ENCODE results near the gene GARS1. TPM values are rescaled to one million over a fixed set of nuclear protein-coding genes. Genes with fewer than 3 reads are reported as not detected.

The GARS1 gene
- total RNA-seq, 5 donors from 2014 or later (not counting 1 experiment from before 2014, with no cell fraction given), result 78.8 to 121 (median 114) TPM

GRCh38 chr7:30654296-30655090, 59.8 kb downstream of the GARS1 start:
- Mint-ChIP-seq H3K36me3 (no peaks in the 10 kb centered on the region), H3K9me3 (no peaks in the 10 kb centered on the region), H3K27me3 (no peaks in the 10 kb centered on the region), H3K4me3 (no peak overlapping the region), H3K27ac (no peak overlapping the region), H3K4me1 (no peaks in the 10 kb centered on the region)
- no peaks in the 10 kb centered on the region for H3K9me3 ChIP-seq
- POLR2A ChIA-PET, result no interaction called here
- ATAC-seq (replicated peaks in 1 of 4), result no peak
- no peaks in the 10 kb centered on the region for H3K36me3 ChIP-seq (ENCODE audit: control insufficient read depth in 2 of 2, extremely low read depth in 1 of 2, insufficient read depth in 1 of 2, low read length in 1 of 2)
- H3K27me3 ChIP-seq (replicated peaks in 1 of 2; ENCODE audit: control insufficient read depth in 2 of 2, extremely low read depth in 1 of 2, insufficient read depth in 2 of 2, low read length in 1 of 2), result no peaks in the 10 kb centered on the region
- no peaks in the 10 kb centered on the region for H3K4me1 ChIP-seq (ENCODE audit: control insufficient read depth in 1 of 2, extremely low read depth in 1 of 2, insufficient read depth in 2 of 2, low read length in 2 of 2)
- DNase-seq, result no peak
- WGBS (ENCODE audit: insufficient coverage), result 84% methylated on average over 8 of the region's 15 CpGs
- CTCF ChIA-PET, result no interaction called here
- no peak overlapping the region for H3K4me3 ChIP-seq (ENCODE audit: control insufficient read depth in 1 of 2, extremely low read depth in 1 of 2, low read length in 1 of 2)
- H3K27ac ChIP-seq (ENCODE audit: low read length), result no peak overlapping the region

DNA sequence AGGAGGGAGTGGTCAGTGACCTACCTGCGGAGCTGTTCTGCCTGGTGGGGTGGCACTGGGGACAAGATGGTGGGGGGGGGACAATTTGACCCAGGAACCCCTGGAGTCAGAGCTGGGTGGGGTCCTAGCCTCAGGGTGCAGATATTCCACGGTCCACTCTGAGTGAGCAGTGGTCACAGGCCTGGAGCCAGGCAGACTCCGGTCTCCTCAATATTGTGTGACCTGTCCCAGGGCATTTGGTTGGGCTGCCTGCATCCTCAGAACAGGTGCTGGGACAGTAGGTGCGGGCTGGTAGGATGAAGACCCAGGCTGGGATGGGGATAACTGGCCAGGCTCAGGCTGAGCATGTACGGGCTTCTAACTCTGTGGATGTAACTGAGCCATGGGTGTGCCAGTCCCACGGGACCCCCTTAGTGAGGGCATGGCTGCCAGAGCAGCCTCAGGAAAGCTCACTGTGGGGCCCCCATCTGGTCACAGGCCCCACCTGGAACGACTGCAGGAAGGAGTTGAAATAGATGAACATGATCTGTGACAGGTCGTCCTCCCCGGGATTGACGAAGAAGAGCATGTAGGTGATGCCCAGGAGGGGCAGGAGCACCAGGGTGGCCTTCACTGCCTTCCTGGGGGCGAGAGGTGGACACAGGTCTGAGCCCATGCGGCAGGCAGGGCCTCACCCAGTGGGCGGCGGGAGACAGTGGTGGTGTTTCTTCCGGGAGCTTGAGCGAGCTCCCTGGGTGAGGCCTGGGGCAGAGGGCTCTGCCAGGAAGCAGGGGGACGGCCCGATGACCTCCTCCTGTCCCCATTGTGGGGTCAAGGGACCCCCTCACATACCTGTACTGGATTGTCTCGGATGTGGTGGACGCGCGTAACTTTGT, 60.7 kb downstream of the GARS1 start:
- CTCF ChIA-PET, result no interaction called here
- no peak overlapping the region for H3K27ac Mint-ChIP-seq

GRCh38 chr7:30656006-30656957, 61.6 kb downstream of the GARS1 start:
- Mint-ChIP-seq H3K4me3 (no peak overlapping the region), H3K9me3 (no peaks in the 10 kb centered on the region), H3K4me1 (no peaks in the 10 kb centered on the region), H3K36me3 (no peaks in the 10 kb centered on the region), H3K27ac (no peak overlapping the region), H3K27me3 (no peaks in the 10 kb centered on the region)
- Histone ChIP-seq H3K9me3 (no peaks in the 10 kb centered on the region), H3K27ac (ENCODE audit: low read length) (no peak overlapping the region), H3K4me3 (ENCODE audit: control insufficient read depth in 1 of 2, extremely low read depth in 1 of 2, low read length in 1 of 2) (no peak overlapping the region), H3K36me3 (ENCODE audit: control insufficient read depth in 2 of 2, extremely low read depth in 1 of 2, insufficient read depth in 1 of 2, low read length in 1 of 2) (no peaks in the 10 kb centered on the region), H3K27me3 (replicated peaks in 1 of 2; ENCODE audit: control insufficient read depth in 2 of 2, extremely low read depth in 1 of 2, insufficient read depth in 2 of 2, low read length in 1 of 2) (no peaks in the 10 kb centered on the region), H3K4me1 (ENCODE audit: control insufficient read depth in 1 of 2, extremely low read depth in 1 of 2, insufficient read depth in 2 of 2, low read length in 2 of 2) (no peaks in the 10 kb centered on the region)
- POLR2A ChIA-PET, result no interaction called here
- 89% methylated on average over 11 of the region's 21 CpGs for WGBS (ENCODE audit: insufficient coverage)
- ATAC-seq (replicated peaks in 1 of 4) (no peak), DNase-seq (no peak)
- CTCF ChIA-PET, result no interaction called here

More for the DNA sequence above, 60.7 kb downstream of the GARS1 start:
- H3K4me3 ChIP-seq (ENCODE audit: control insufficient read depth in 1 of 2, extremely low read depth in 1 of 2, low read length in 1 of 2), result no peak overlapping the region
- no peaks in the 10 kb centered on the region for H3K4me1 ChIP-seq (ENCODE audit: control insufficient read depth in 1 of 2, extremely low read depth in 1 of 2, insufficient read depth in 2 of 2, low read length in 2 of 2)
- no peak for ATAC-seq (replicated peaks in 1 of 4)
- no peaks in the 10 kb centered on the region for H3K36me3 Mint-ChIP-seq
- H3K27me3 Mint-ChIP-seq, result no peaks in the 10 kb centered on the region
- no peak for DNase-seq
- H3K36me3 ChIP-seq (ENCODE audit: control insufficient read depth in 2 of 2, extremely low read depth in 1 of 2, insufficient read depth in 1 of 2, low read length in 1 of 2), result no peaks in the 10 kb centered on the region
- H3K4me1 Mint-ChIP-seq, result no peaks in the 10 kb centered on the region
- POLR2A ChIA-PET, result no interaction called here
- 86% methylated on average over 14 of the region's 22 CpGs for WGBS (ENCODE audit: insufficient coverage)
- H3K9me3 ChIP-seq, result no peaks in the 10 kb centered on the region
- H3K9me3 Mint-ChIP-seq, result no peaks in the 10 kb centered on the region
- no peaks in the 10 kb centered on the region for H3K27me3 ChIP-seq (replicated peaks in 1 of 2; ENCODE audit: control insufficient read depth in 2 of 2, extremely low read depth in 1 of 2, insufficient read depth in 2 of 2, low read length in 1 of 2)
- H3K27ac ChIP-seq (ENCODE audit: low read length), result no peak overlapping the region
- no peak overlapping the region for H3K4me3 Mint-ChIP-seq

DNA sequence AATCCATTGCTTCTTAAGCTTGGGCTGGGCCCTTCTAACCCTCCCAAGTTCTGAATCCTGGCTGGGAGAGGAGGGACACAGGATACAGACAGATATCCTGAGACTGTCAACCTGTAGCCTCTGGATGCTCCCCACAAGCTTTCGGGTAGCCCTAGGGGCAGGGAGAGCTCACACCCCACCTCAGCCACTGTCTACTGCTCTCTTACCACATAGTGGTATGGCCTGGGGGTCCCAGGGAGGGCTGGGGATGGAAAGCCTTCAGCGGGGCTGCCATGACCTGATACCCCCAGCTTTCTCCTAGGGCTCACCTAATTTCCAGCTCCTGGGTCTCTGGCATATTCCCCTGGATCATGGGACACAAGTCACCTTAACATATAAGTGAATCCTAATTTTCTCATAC, 62.5 kb downstream of the GARS1 start:
- no CpG with 5 or more reads among the region's 2 CpGs for WGBS (ENCODE audit: insufficient coverage)
- Mint-ChIP-seq H3K36me3 (no peaks in the 10 kb centered on the region), H3K27ac (no peak overlapping the region), H3K27me3 (peaks cover 0 to 2% of the 10 kb centered on the region in 2 donors), H3K9me3 (no peaks in the 10 kb centered on the region), H3K4me3 (no peak overlapping the region), H3K4me1 (no peaks in the 10 kb centered on the region)
- POLR2A ChIA-PET, result no interaction called here
- Histone ChIP-seq H3K27ac (ENCODE audit: low read length) (no peak overlapping the region), H3K36me3 (ENCODE audit: control insufficient read depth in 2 of 2, extremely low read depth in 1 of 2, insufficient read depth in 1 of 2, low read length in 1 of 2) (no peaks in the 10 kb centered on the region), H3K4me3 (ENCODE audit: control insufficient read depth in 1 of 2, extremely low read depth in 1 of 2, low read length in 1 of 2) (no peak overlapping the region), H3K27me3 (replicated peaks in 1 of 2; ENCODE audit: control insufficient read depth in 2 of 2, extremely low read depth in 1 of 2, insufficient read depth in 2 of 2, low read length in 1 of 2) (peaks cover 0 to 2% of the 10 kb centered on the region in 2 experiments), H3K9me3 (no peaks in the 10 kb centered on the region), H3K4me1 (ENCODE audit: control insufficient read depth in 1 of 2, extremely low read depth in 1 of 2, insufficient read depth in 2 of 2, low read length in 2 of 2) (no peaks in the 10 kb centered on the region)
- CTCF ChIA-PET, result no interaction called here
- DNase-seq, result no peak
- ATAC-seq (replicated peaks in 1 of 4), result no peak

- no peak for DNase-seq
- H3K9me3 ChIP-seq, result no peaks in the 10 kb centered on the region
Measured at GRCh38 chr7:30658479-30659074, 63.9 kb downstream of the GARS1 start.

More at GRCh38 chr7:30658479-30659074, 63.9 kb downstream of the GARS1 start:
- Mint-ChIP-seq H3K4me1 (no peaks in the 10 kb centered on the region), H3K36me3 (no peaks in the 10 kb centered on the region), H3K27ac (no peak overlapping the region), H3K27me3 (peaks cover 0 to 4% of the 10 kb centered on the region in 2 donors), H3K9me3 (no peaks in the 10 kb centered on the region), H3K4me3 (no peak overlapping the region)
- Histone ChIP-seq H3K36me3 (ENCODE audit: control insufficient read depth in 2 of 2, extremely low read depth in 1 of 2, insufficient read depth in 1 of 2, low read length in 1 of 2) (no peaks in the 10 kb centered on the region), H3K27ac (ENCODE audit: low read length) (no peak overlapping the region), H3K4me1 (ENCODE audit: control insufficient read depth in 1 of 2, extremely low read depth in 1 of 2, insufficient read depth in 2 of 2, low read length in 2 of 2) (no peaks in the 10 kb centered on the region), H3K4me3 (ENCODE audit: control insufficient read depth in 1 of 2, extremely low read depth in 1 of 2, low read length in 1 of 2) (no peak overlapping the region), H3K27me3 (replicated peaks in 1 of 2; ENCODE audit: control insufficient read depth in 2 of 2, extremely low read depth in 1 of 2, insufficient read depth in 2 of 2, low read length in 1 of 2) (peaks cover 0 to 10% of the 10 kb centered on the region in 2 experiments)
- ChIA-PET POLR2A (no interaction called here), CTCF (interaction anchor here in 1 of 2 donors (0.6 kb wide), 1 partner anchor 38 kb away, joined by 3 read pairs; no protein-coding TSS in a partner anchor)
- WGBS (ENCODE audit: insufficient coverage), result 8% methylated on average over 2 of the region's 3 CpGs
- ATAC-seq (replicated peaks in 1 of 4), result no peak

All from T-cell (primary cell).